Hepatic stellate cell (primary cell): ENCODE data around the gene CRB2.

Source experiments
- DNase-seq: peaks from one replicate; pipeline ENCODE4 v3.0.0; 2011; ENCODE audit warnings: low spot score

Gene CRB2

GRCh38 chr9:123355761-123356431 lies at the start of gene CRB2:
CRB2 (plus strand) TSS chr9:123356197; CDS start chr9:123356261, 64 bp downstream.
- DNase-seq: no peak

- DNase-seq: no peak
Measured at GRCh38 chr9:123309611-123310010, 46.4 kb upstream of the CRB2 start.

GRCh38 chr9:123310551-123311249 lies 45.3 kb upstream of the CRB2 start:
- no peak for DNase-seq

GRCh38 chr9:123311250-123311752 lies 44.7 kb upstream of the CRB2 start:
- no peak for DNase-seq

- DNase-seq: no peak
Measured at GRCh38 chr9:123312306-123312877, 43.6 kb upstream of the CRB2 start.

GRCh38 chr9:123314617-123315016 lies 41.4 kb upstream of the CRB2 start:
- no peak for DNase-seq

GRCh38 chr9:123315635-123316034 lies 40.4 kb upstream of the CRB2 start:
- no peak for DNase-seq

- no peak for DNase-seq
Measured at GRCh38 chr9:123316053-123316718, 39.8 kb upstream of the CRB2 start.

- DNase-seq: no peak
Measured at GRCh38 chr9:123318202-123318601, 37.8 kb upstream of the CRB2 start.

GRCh38 chr9:123318961-123319421 lies 37.0 kb upstream of the CRB2 start:
- no peak for DNase-seq

GRCh38 chr9:123319541-123320339 lies 36.3 kb upstream of the CRB2 start:
- no peak for DNase-seq

GRCh38 chr9:123320814-123321213 lies 35.2 kb upstream of the CRB2 start:
- no peak for DNase-seq

GRCh38 chr9:123321616-123322272 lies 34.3 kb upstream of the CRB2 start:
- no peak for DNase-seq

- no peak for DNase-seq
Measured at GRCh38 chr9:123322273-123323195, 33.5 kb upstream of the CRB2 start.

- no peak for DNase-seq
Measured at GRCh38 chr9:123323196-123324013, 32.6 kb upstream of the CRB2 start.

- DNase-seq: no peak
Measured at GRCh38 chr9:123324767-123325183, 31.2 kb upstream of the CRB2 start.

- DNase-seq: no peak
Measured at GRCh38 chr9:123326187-123326586, 29.8 kb upstream of the CRB2 start.

- DNase-seq: no peak
Measured at GRCh38 chr9:123326662-123327093, 29.3 kb upstream of the CRB2 start.

- DNase-seq: no peak
Measured at GRCh38 chr9:123327697-123328100, 28.3 kb upstream of the CRB2 start.
